ENCODE results near the gene ANO8.
"Not testable (repeated sequence)": the region's sequence is repeated elsewhere in the genome, so short reads cannot be mapped to it uniquely, and the experiment has no call there.

ANO8 gene

DNA sequence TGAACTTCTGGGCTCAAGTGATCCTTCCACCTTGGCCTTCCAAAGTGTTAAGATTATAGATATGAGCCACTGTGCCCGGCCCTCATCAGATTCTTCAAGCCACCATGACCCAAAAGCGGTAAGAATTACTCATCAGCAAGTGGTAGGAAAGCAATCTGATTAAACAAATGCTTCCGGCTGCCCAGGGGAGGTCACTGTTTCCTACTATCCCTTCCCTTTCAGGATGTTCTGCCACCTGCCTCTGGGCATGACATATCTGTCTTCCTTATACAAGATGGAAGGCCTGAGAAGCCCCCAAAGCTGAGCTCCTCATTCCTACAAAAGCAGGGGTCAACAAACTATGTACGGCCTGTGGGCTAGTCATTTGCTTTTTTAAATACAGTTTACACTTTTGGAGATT is 38.4 kb downstream of the ANO8 start:
- Histone ChIP-seq H3K4me1 (ENCODE audit: control extremely low read depth in 1 of 4, control insufficient read depth in 4 of 4, insufficient read depth in 4 of 4, low read length in 3 of 4) (peaks cover 0 to 11% (median 7%) of the 10 kb centered on the region in 4 experiments), H3K27ac (ENCODE audit: insufficient read depth in 1 of 2, low read depth in 1 of 2, low read length in 2 of 2, poor library complexity in 1 of 2, severe bottlenecking in 2 of 2) (no peak overlapping the region), H3K9me3 (ENCODE audit: control extremely low read depth in 1 of 5, control insufficient read depth in 4 of 5, insufficient read depth in 2 of 5, low read depth in 1 of 5, low read length in 4 of 5) (peaks cover 0 to 8% (median 0%) of the 10 kb centered on the region in 5 experiments), H3K27me3 (replicated peaks in 2 of 5; ENCODE audit: control insufficient read depth in 4 of 5, insufficient read depth in 5 of 5, low read length in 4 of 5) (no peaks in the 10 kb centered on the region), H3K4me3 (ENCODE audit: control insufficient read depth in 1 of 7, extremely low read depth in 1 of 7, insufficient read depth in 4 of 7, low read depth in 2 of 7, low read length in 6 of 7) (no peak overlapping the region), H3K36me3 (ENCODE audit: control insufficient read depth in 4 of 4, insufficient read depth in 4 of 4, low read length in 3 of 4) (peaks cover 2 to 32% (median 23%) of the 10 kb centered on the region in 4 experiments)
- DNase-seq: peak in 1 of 3 donors; percentile 13
- POLR2A ChIA-PET: no interaction called here
- CTCF ChIA-PET: interaction anchor here (1.0 kb wide), 1 partner anchor 8 kb away, joined by 3 read pairs; no protein-coding TSS in a partner anchor
- whole genome bisulfite sequencing (ENCODE audit: insufficient coverage): 90% methylated on average over 3 of the region's 4 CpGs

DNA sequence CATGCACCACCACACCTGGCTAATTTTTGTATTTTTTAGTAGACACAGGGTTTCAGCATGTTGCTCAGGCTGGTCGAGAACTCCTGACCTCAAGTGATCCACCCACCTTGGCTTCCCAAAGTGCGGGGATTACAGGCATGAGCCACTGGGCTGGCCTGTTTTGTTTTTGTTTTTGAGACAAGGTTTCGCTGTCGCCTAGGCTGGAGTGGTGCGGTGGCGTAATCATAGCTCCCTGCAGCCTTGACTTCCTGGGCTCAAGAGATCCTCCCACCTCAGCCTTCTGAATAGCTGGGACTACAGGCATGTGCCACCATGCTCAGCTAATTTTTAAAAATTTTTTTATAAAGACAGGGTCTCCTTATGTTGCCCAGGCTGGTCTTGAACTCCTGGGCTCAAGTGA is 39.1 kb downstream of the ANO8 start:
- 100% methylated on average over 6 of the region's 6 CpGs for WGBS (ENCODE audit: insufficient coverage)
- H3K27me3 ChIP-seq (replicated peaks in 2 of 5; ENCODE audit: control insufficient read depth in 4 of 5, insufficient read depth in 5 of 5, low read length in 4 of 5); DNase-seq; H3K9me3 ChIP-seq (ENCODE audit: control extremely low read depth in 1 of 5, control insufficient read depth in 4 of 5, insufficient read depth in 2 of 5, low read depth in 1 of 5, low read length in 4 of 5); H3K4me3 ChIP-seq (ENCODE audit: control insufficient read depth in 1 of 7, extremely low read depth in 1 of 7, insufficient read depth in 4 of 7, low read depth in 2 of 7, low read length in 6 of 7); H3K27ac ChIP-seq (ENCODE audit: insufficient read depth in 1 of 2, low read depth in 1 of 2, low read length in 2 of 2, poor library complexity in 1 of 2, severe bottlenecking in 2 of 2); POLR2A ChIA-PET: not testable (repeated sequence)
- Histone ChIP-seq H3K4me1 (ENCODE audit: control extremely low read depth in 1 of 4, control insufficient read depth in 4 of 4, insufficient read depth in 4 of 4, low read length in 3 of 4) (peaks cover 0 to 11% (median 7%) of the 10 kb centered on the region in 4 experiments), H3K36me3 (ENCODE audit: control insufficient read depth in 4 of 4, insufficient read depth in 4 of 4, low read length in 3 of 4) (peaks cover 2 to 25% (median 19%) of the 10 kb centered on the region in 4 experiments)
- CTCF ChIA-PET: interaction anchor here (1.0 kb wide), 1 partner anchor 9 kb away, joined by 3 read pairs; no protein-coding TSS in a partner anchor

GRCh38 chr19:17294051-17294891 is 40.4 kb downstream of the ANO8 start:
- no peak overlapping the region for H3K4me3 ChIP-seq (ENCODE audit: control insufficient read depth in 1 of 7, extremely low read depth in 1 of 7, insufficient read depth in 4 of 7, low read depth in 2 of 7, low read length in 6 of 7)
- CTCF ChIA-PET: interaction anchor here (0.8 to 17.5 kb wide), 5 partner anchors 11 to 95 kb away, joined by 3 to 183 read pairs (median 5); partner anchors contain the start of genes BABAM1, MRPL34 and USHBP1
- peaks cover 0 to 8% (median 0%) of the 10 kb centered on the region in 5 experiments for H3K9me3 ChIP-seq (ENCODE audit: control extremely low read depth in 1 of 5, control insufficient read depth in 4 of 5, insufficient read depth in 2 of 5, low read depth in 1 of 5, low read length in 4 of 5)
- no peak overlapping the region for H3K27ac ChIP-seq (ENCODE audit: insufficient read depth in 1 of 2, low read depth in 1 of 2, low read length in 2 of 2, poor library complexity in 1 of 2, severe bottlenecking in 2 of 2)
- H3K27me3 ChIP-seq (replicated peaks in 2 of 5; ENCODE audit: control insufficient read depth in 4 of 5, insufficient read depth in 5 of 5, low read length in 4 of 5): no peaks in the 10 kb centered on the region
- POLR2A ChIA-PET: interaction anchor here (1.1 kb wide), 1 partner anchor 11 kb away, joined by 3 read pairs; the partner anchor contains the start of gene MRPL34
- peaks cover 0 to 13% (median 8%) of the 10 kb centered on the region in 4 experiments for H3K4me1 ChIP-seq (ENCODE audit: control extremely low read depth in 1 of 4, control insufficient read depth in 4 of 4, insufficient read depth in 4 of 4, low read length in 3 of 4)
- 93% methylated on average over 45 of the region's 48 CpGs for WGBS (ENCODE audit: insufficient coverage)
- H3K36me3 ChIP-seq (ENCODE audit: control insufficient read depth in 4 of 4, insufficient read depth in 4 of 4, low read length in 3 of 4): peaks cover 2 to 22% (median 18%) of the 10 kb centered on the region in 4 experiments
- DNase-seq: peak in 2 of 3 donors; percentile 48 to 53

DNA sequence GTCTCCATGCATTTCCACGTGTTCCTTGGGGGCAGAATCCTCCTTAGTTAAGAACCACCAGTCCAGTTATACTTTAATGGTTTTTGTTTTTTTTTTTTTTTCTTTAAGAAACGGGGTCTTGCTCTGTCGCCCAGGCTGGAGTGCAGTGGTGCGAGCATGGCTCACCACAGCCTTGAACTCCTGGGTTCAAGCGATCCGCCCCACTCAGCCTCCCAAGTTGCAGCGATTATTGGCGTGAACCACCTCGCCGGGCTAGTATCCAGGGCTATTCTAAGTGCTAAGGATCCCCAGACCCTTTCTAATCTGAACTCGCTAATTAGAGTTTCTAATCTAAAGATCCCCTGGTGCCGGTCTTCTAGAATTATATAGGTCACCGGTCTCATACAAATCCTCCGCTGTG is 41.0 kb downstream of the ANO8 start:
- Histone ChIP-seq H3K27ac (ENCODE audit: insufficient read depth in 1 of 2, low read depth in 1 of 2, low read length in 2 of 2, poor library complexity in 1 of 2, severe bottlenecking in 2 of 2) (no peak overlapping the region), H3K36me3 (ENCODE audit: control insufficient read depth in 4 of 4, insufficient read depth in 4 of 4, low read length in 3 of 4) (peaks cover 2 to 20% (median 15%) of the 10 kb centered on the region in 4 experiments), H3K4me3 (ENCODE audit: control insufficient read depth in 1 of 7, extremely low read depth in 1 of 7, insufficient read depth in 4 of 7, low read depth in 2 of 7, low read length in 6 of 7) (no peak overlapping the region), H3K4me1 (ENCODE audit: control extremely low read depth in 1 of 4, control insufficient read depth in 4 of 4, insufficient read depth in 4 of 4, low read length in 3 of 4) (peaks cover 0 to 16% (median 8%) of the 10 kb centered on the region in 4 experiments), H3K27me3 (replicated peaks in 2 of 5; ENCODE audit: control insufficient read depth in 4 of 5, insufficient read depth in 5 of 5, low read length in 4 of 5) (no peaks in the 10 kb centered on the region), H3K9me3 (ENCODE audit: control extremely low read depth in 1 of 5, control insufficient read depth in 4 of 5, insufficient read depth in 2 of 5, low read depth in 1 of 5, low read length in 4 of 5) (peaks cover 0 to 6% (median 0%) of the 10 kb centered on the region in 5 experiments)
- DNase-seq: no peak
- POLR2A ChIA-PET: interaction anchor here (1.1 kb wide), 1 partner anchor 12 kb away, joined by 3 read pairs; the partner anchor contains the start of gene MRPL34
- CTCF ChIA-PET: interaction anchor here (0.8 to 17.5 kb wide), 9 partner anchors 9 to 95 kb away, joined by 3 to 183 read pairs (median 7); partner anchors contain the start of genes ABHD8, ANKLE1, BABAM1 and DDA1
- WGBS (ENCODE audit: insufficient coverage): 94% methylated on average over 14 of the region's 14 CpGs

DNA sequence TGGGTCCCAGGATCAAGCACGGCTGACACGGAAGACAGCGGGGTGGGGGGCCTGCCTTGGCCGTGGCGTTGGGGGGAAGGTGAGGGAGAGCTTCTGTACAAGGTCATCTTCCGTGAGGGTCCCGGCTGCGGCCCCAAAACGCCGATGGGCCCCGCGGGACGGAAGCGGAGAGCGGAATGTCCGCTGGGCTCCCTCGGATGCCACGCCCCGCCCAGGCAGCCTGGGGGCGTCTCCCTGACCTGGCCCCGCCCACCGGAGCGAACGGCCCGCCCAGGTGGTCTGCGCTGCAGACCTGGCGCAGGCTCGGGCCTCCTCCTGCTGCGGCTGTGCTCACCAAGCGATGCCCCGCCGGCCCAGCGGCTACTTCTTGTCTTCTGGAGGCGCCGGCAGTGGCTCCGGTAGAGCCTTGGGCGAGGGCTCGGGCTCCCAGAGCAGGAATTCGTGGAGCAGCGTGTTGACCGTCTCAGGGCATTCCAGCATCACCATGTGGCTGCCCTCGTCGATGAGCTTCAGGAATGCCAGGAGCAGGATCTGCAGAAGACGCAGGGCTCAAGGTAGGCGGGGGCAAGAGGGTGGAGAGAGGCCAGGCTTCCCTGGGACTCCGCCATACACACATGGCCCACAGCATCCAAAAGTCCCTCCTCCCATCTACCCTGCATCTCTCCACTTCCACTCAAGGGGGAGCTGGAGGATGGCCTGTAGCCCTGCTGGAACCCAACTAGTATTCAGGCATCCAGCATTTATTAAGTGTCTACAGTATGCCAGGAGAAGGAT is 42.2 kb downstream of the ANO8 start:
- Histone ChIP-seq H3K9me3 (ENCODE audit: control extremely low read depth in 1 of 5, control insufficient read depth in 4 of 5, insufficient read depth in 2 of 5, low read depth in 1 of 5, low read length in 4 of 5) (no peaks in the 10 kb centered on the region), H3K27me3 (replicated peaks in 2 of 5; ENCODE audit: control insufficient read depth in 4 of 5, insufficient read depth in 5 of 5, low read length in 4 of 5) (no peaks in the 10 kb centered on the region), H3K4me3 (ENCODE audit: control insufficient read depth in 1 of 7, extremely low read depth in 1 of 7, insufficient read depth in 4 of 7, low read depth in 2 of 7, low read length in 6 of 7) (peak overlapping the region; percentile 58 to 86 (median 70)), H3K36me3 (ENCODE audit: control insufficient read depth in 4 of 4, insufficient read depth in 4 of 4, low read length in 3 of 4) (peaks cover 2 to 15% (median 10%) of the 10 kb centered on the region in 4 experiments), H3K27ac (ENCODE audit: insufficient read depth in 1 of 2, low read depth in 1 of 2, low read length in 2 of 2, poor library complexity in 1 of 2, severe bottlenecking in 2 of 2) (peak overlapping the region in 1 of 2 experiments; percentile 75), H3K4me1 (ENCODE audit: control extremely low read depth in 1 of 4, control insufficient read depth in 4 of 4, insufficient read depth in 4 of 4, low read length in 3 of 4) (peaks cover 0 to 16% (median 8%) of the 10 kb centered on the region in 4 experiments)
- under 1% methylated on average over 37 of the region's 46 CpGs for WGBS (ENCODE audit: insufficient coverage)
- POLR2A ChIA-PET: interaction anchor here (0.7 kb wide), 1 partner anchor 37 kb away, joined by 3 read pairs; no protein-coding TSS in a partner anchor
- CTCF ChIA-PET: interaction anchor here (0.6 to 17.5 kb wide), 11 partner anchors 10 to 99 kb away, joined by 3 to 183 read pairs (median 6); partner anchors contain the start of genes ABHD8, ANKLE1, BABAM1 and DDA1
- DNase-seq: peak; percentile 77 to 88 (median 86)

- Histone ChIP-seq H3K27ac (ENCODE audit: insufficient read depth in 1 of 2, low read depth in 1 of 2, low read length in 2 of 2, poor library complexity in 1 of 2, severe bottlenecking in 2 of 2) (no peak overlapping the region), H3K27me3 (replicated peaks in 2 of 5; ENCODE audit: control insufficient read depth in 4 of 5, insufficient read depth in 5 of 5, low read length in 4 of 5) (no peaks in the 10 kb centered on the region), H3K4me1 (ENCODE audit: control extremely low read depth in 1 of 4, control insufficient read depth in 4 of 4, insufficient read depth in 4 of 4, low read length in 3 of 4) (peaks cover 0 to 16% (median 8%) of the 10 kb centered on the region in 4 experiments), H3K9me3 (ENCODE audit: control extremely low read depth in 1 of 5, control insufficient read depth in 4 of 5, insufficient read depth in 2 of 5, low read depth in 1 of 5, low read length in 4 of 5) (no peaks in the 10 kb centered on the region), H3K4me3 (ENCODE audit: control insufficient read depth in 1 of 7, extremely low read depth in 1 of 7, insufficient read depth in 4 of 7, low read depth in 2 of 7, low read length in 6 of 7) (peak overlapping the region in 2 of 7 experiments; percentile 19 to 37), H3K36me3 (ENCODE audit: control insufficient read depth in 4 of 4, insufficient read depth in 4 of 4, low read length in 3 of 4) (peaks cover 2 to 20% (median 8%) of the 10 kb centered on the region in 4 experiments)
- 14% methylated on average over 20 of the region's 22 CpGs for WGBS (ENCODE audit: insufficient coverage)
- DNase-seq: peak; percentile 84 to 94 (median 91)
- ChIA-PET CTCF (interaction anchor here (0.7 to 17.5 kb wide), 3 partner anchors 17 to 107 kb away, joined by 3 to 183 read pairs (median 4); partner anchors contain the start of genes BABAM1 and USHBP1), POLR2A (interaction anchor here (0.6 kb wide), 1 partner anchor 190 kb away, joined by 3 read pairs; no protein-coding TSS in a partner anchor)
These were observed 45.2 kb downstream of the ANO8 start for GRCh38 chr19:17289489-17289888.

Data from common myeloid progenitor, CD34-positive (primary cell).